HepG2 (cell line): ENCODE results near the gene CITED2. TPM values are rescaled to one million over a fixed set of nuclear protein-coding genes. Genes with fewer than 3 reads are reported as not detected.
A peak's percentile ranks its signal among the peaks of the same experiment; 100 is the strongest.

Experiments used
- ASH2L ChIP-seq: fragments of 300-600, 200-600 bp; sonication (generic); IDR thresholded peaks from 2 replicates; pipeline ENCODE4 v1.7.0; 2017; ENCODE audit warnings: low read depth, mild to moderate bottlenecking, moderate library complexity, mixed read lengths, low read length; ENCODE audit not compliant: insufficient read length
- DPF2 ChIP-seq: sonication (generic); formaldehyde crosslinking; IDR thresholded peaks from 2 replicates; pipeline ENCODE4 v1.4.0; 2020; ENCODE audit warnings: mild to moderate bottlenecking, low read depth, missing genetic modification reagents, borderline replicate concordance
- GATA4 ChIP-seq: sonication (generic); IDR thresholded peaks from 2 replicates; pipeline ENCODE4 v1.6.1; 2016; ENCODE audit warnings: antibody characterized with exemption, low read depth, borderline replicate concordance
- HOXD1 ChIP-seq: sonication (generic); formaldehyde crosslinking; IDR thresholded peaks from 2 replicates; pipeline ENCODE4 v1.5.0; 2020; ENCODE audit warnings: missing genetic modification reagents
- JUN ChIP-seq: sonication (generic); formaldehyde crosslinking; IDR thresholded peaks from 2 replicates; pipeline ENCODE4 v1.4.0; 2020; ENCODE audit warnings: mild to moderate bottlenecking, missing genetic modification reagents
- NR2C2 ChIP-seq: sonication (generic); formaldehyde crosslinking; IDR thresholded peaks from 2 replicates; pipeline ENCODE4 v1.4.0; 2020; ENCODE audit warnings: missing genetic modification reagents, mild to moderate bottlenecking, moderate library complexity, borderline replicate concordance
- RXRB ChIP-seq: IDR thresholded peaks from 2 replicates; pipeline ENCODE4 v1.6.1; 2016; ENCODE audit warnings: borderline replicate concordance, missing genetic modification reagents, missing compliant biosample characterization
- SP1 ChIP-seq, 2 experiments: fragments of 450-650 bp in 1 of 2; sonication (generic) in 1 of 2; formaldehyde crosslinking in 1 of 2; IDR thresholded peaks; 2 replicates each; pipeline versions ENCODE4 v1.4.0 to v1.6.1; 2016 to 2020; ENCODE audit warnings: missing genetic modification reagents in 1 of 2
- SP140L ChIP-seq: sonication (generic); formaldehyde crosslinking; IDR thresholded peaks from 2 replicates; pipeline ENCODE4 v1.4.0; 2020; ENCODE audit warnings: missing genetic modification reagents, borderline replicate concordance
- TBL1XR1 ChIP-seq: fragments of 150-350 bp; IDR thresholded peaks from 2 replicates; pipeline ENCODE4 v1.6.1; 2014; ENCODE audit warnings: borderline replicate concordance, low read length; ENCODE audit not compliant: partially characterized antibody
- TBX2 ChIP-seq: sonication (generic); formaldehyde crosslinking; IDR thresholded peaks from 2 replicates; pipeline ENCODE4 v1.5.0; 2020; ENCODE audit warnings: missing genetic modification reagents, mild to moderate bottlenecking, borderline replicate concordance
- ZFP41 ChIP-seq: sonication (generic); formaldehyde crosslinking; IDR thresholded peaks from 2 replicates; pipeline ENCODE4 v1.4.0; 2020; ENCODE audit warnings: mild to moderate bottlenecking, missing genetic modification reagents, borderline replicate concordance
- ZNF549 ChIP-seq: sonication (generic); formaldehyde crosslinking; IDR thresholded peaks from 2 replicates; pipeline ENCODE4 v1.5.0; 2020; ENCODE audit warnings: missing genetic modification reagents
- ZNF652 ChIP-seq: IDR thresholded peaks from 2 replicates; pipeline ENCODE4 v1.6.1; 2016; ENCODE audit warnings: low read depth, borderline replicate concordance
- ZNF816 ChIP-seq: sonication (generic); formaldehyde crosslinking; IDR thresholded peaks from 2 replicates; pipeline ENCODE4 v1.8.0; 2022; ENCODE audit warnings: missing genetic modification reagents, mild to moderate bottlenecking, borderline replicate concordance
- polyA plus RNA-seq, 8 experiments: library from polyadenylated mRNA; depleted of rRNA in 3 of 8; stranded (reverse) in 7 of 8; unstranded in 1 of 8; fragments of >200 nt; fragmentation: Illumina TruSeq in 4 of 8; extraction: Trizol in 4 of 8; gene quantifications; 2 replicates each; pipeline versions ENCODE4 v1.2.1 to v1.2.3, GENCODE V29; 2011 to 2016; ENCODE audit warnings: low read depth in 4 of 8, missing spikeins in 1 of 8, mixed read lengths in 1 of 8; ENCODE audit not compliant: insufficient read depth in 1 of 8
- total RNA-seq, 5 experiments: library from RNA; depleted of rRNA; stranded (reverse); fragments of >200 nt; fragmentation: Illumina TruSeq; extraction: Trizol; gene quantifications; 2 replicates each; pipeline ENCODE4 v1.2.3, GENCODE V29; 2016; ENCODE audit warnings: low read depth in 1 of 5
- TF ChIP-seq, protein P1 (sequence below), 2 experiments: IDR thresholded peaks; 2 replicates each; pipeline ENCODE4 v1.6.1; 2011 to 2012; ENCODE audit warnings: low read length in 2 of 2, borderline replicate concordance in 1 of 2, low read depth in 1 of 2, mild to moderate bottlenecking in 1 of 2, moderate library complexity in 1 of 2
- TF ChIP-seq, protein P2 (sequence below): sonication (generic); formaldehyde crosslinking; IDR thresholded peaks from 2 replicates; pipeline ENCODE4 v1.9.0; 2022; ENCODE audit warnings: low read depth, missing genetic modification reagents
- TF ChIP-seq, protein P3 (sequence below): sonication (generic); formaldehyde crosslinking; IDR thresholded peaks from 2 replicates; pipeline ENCODE4 v1.4.0; 2020; ENCODE audit warnings: missing genetic modification reagents
- TF ChIP-seq, protein P4 (sequence below): IDR thresholded peaks from 2 replicates; pipeline ENCODE4 v1.6.1; 2016; ENCODE audit warnings: low read depth, control low read depth

Gene CITED2
- total and polyA plus RNA-seq, 2 of the 13 experiments (the other 11 are each of a cell fraction or from before 2014, with no cell fraction given), result 17.6 to 57.2 TPM

DNA sequence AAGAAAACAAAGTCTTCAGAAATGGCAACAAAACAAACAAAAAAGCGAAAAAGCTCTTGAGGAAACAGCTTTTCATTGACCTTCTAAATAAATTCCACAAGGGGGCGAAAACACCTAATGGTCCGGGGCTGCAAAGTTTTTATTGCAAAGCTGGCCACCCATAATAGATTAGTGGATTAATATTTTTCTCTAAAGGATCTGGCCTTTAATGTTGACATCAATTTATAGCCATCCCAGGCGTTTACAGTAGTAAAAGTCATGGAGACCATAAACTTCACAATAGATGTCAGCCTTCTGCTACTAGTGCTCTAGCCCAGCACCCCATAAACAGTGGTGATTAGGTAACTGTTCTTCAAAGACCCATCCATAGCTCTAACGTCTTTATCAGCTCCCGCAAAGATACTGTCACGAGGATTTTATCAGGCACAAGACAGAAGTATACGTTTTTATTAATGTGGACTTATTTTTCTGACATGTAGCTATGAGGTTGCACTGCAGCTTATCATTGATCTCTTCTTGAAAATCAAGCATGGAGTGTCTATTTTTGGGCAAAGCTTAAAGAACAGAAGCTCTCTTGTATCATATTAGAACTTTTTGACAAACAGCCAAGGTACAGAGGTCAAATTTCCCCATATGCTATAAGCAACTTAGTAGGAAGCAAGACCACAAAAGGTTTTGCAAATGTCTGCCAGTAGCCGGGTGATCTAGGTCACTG lies 4.7 kb downstream of the CITED2 start (continued):
- TF ChIP-seq, protein P1, sequence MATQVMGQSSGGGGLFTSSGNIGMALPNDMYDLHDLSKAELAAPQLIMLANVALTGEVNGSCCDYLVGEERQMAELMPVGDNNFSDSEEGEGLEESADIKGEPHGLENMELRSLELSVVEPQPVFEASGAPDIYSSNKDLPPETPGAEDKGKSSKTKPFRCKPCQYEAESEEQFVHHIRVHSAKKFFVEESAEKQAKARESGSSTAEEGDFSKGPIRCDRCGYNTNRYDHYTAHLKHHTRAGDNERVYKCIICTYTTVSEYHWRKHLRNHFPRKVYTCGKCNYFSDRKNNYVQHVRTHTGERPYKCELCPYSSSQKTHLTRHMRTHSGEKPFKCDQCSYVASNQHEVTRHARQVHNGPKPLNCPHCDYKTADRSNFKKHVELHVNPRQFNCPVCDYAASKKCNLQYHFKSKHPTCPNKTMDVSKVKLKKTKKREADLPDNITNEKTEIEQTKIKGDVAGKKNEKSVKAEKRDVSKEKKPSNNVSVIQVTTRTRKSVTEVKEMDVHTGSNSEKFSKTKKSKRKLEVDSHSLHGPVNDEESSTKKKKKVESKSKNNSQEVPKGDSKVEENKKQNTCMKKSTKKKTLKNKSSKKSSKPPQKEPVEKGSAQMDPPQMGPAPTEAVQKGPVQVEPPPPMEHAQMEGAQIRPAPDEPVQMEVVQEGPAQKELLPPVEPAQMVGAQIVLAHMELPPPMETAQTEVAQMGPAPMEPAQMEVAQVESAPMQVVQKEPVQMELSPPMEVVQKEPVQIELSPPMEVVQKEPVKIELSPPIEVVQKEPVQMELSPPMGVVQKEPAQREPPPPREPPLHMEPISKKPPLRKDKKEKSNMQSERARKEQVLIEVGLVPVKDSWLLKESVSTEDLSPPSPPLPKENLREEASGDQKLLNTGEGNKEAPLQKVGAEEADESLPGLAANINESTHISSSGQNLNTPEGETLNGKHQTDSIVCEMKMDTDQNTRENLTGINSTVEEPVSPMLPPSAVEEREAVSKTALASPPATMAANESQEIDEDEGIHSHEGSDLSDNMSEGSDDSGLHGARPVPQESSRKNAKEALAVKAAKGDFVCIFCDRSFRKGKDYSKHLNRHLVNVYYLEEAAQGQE (IDR thresholded peaks at IDR 0.05; ENCODE audit: borderline replicate concordance in 1 of 2, low read depth in 1 of 2, low read length in 2 of 2), result no peak
- TF ChIP-seq TBX2 (CRISPR knock-in tag), result peak; percentile 39; the same call in 1 of the 2 replicates
- peak; percentile 63; the same call in 1 of the 2 replicates for TF ChIP-seq ZNF816 (CRISPR knock-in tag)
- no peak for TF ChIP-seq TBL1XR1
- peak; percentile 80; the same call in 1 of the 2 replicates for TF ChIP-seq SP140L
- TF ChIP-seq GATA4, result no peak
- no peak for TF ChIP-seq JUN (CRISPR knock-in tag)
- TF ChIP-seq, protein P2, sequence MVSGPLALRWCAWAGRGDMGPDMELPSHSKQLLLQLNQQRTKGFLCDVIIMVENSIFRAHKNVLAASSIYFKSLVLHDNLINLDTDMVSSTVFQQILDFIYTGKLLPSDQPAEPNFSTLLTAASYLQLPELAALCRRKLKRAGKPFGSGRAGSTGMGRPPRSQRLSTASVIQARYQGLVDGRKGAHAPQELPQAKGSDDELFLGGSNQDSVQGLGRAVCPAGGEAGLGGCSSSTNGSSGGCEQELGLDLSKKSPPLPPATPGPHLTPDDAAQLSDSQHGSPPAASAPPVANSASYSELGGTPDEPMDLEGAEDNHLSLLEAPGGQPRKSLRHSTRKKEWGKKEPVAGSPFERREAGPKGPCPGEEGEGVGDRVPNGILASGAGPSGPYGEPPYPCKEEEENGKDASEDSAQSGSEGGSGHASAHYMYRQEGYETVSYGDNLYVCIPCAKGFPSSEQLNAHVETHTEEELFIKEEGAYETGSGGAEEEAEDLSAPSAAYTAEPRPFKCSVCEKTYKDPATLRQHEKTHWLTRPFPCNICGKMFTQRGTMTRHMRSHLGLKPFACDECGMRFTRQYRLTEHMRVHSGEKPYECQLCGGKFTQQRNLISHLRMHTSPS, result no peak
- TF ChIP-seq NR2C2 (CRISPR knock-in tag), result no peak
- no peak for TF ChIP-seq HOXD1 (CRISPR knock-in tag)
- TF ChIP-seq, protein P3, sequence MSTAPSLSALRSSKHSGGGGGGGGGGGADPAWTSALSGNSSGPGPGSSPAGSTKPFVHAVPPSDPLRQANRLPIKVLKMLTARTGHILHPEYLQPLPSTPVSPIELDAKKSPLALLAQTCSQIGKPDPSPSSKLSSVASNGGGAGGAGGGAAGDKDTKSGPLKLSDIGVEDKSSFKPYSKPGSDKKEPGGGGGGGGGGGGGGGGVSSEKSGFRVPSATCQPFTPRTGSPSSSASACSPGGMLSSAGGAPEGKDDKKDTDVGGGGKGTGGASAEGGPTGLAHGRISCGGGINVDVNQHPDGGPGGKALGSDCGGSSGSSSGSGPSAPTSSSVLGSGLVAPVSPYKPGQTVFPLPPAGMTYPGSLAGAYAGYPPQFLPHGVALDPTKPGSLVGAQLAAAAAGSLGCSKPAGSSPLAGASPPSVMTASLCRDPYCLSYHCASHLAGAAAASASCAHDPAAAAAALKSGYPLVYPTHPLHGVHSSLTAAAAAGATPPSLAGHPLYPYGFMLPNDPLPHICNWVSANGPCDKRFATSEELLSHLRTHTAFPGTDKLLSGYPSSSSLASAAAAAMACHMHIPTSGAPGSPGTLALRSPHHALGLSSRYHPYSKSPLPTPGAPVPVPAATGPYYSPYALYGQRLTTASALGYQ (CRISPR knock-in tag), result no peak
- no peak for TF ChIP-seq SP1 (IDR thresholded peaks at IDR 0.05)
- no peak for TF ChIP-seq SP1 (CRISPR knock-in tag; IDR thresholded peaks at IDR 0.05)
- no peak for TF ChIP-seq ZNF549 (CRISPR knock-in tag)
- TF ChIP-seq DPF2 (CRISPR knock-in tag), result no peak
- TF ChIP-seq ZNF652 (CRISPR knock-in tag), result no peak
- peak; percentile 58 for TF ChIP-seq ASH2L
- TF ChIP-seq RXRB (CRISPR knock-in tag), result 0 out of 2 replicates have a peak, but pooled peaks have one; percentile 37
- TF ChIP-seq ZFP41 (CRISPR knock-in tag), result no peak
- TF ChIP-seq, protein P4, sequence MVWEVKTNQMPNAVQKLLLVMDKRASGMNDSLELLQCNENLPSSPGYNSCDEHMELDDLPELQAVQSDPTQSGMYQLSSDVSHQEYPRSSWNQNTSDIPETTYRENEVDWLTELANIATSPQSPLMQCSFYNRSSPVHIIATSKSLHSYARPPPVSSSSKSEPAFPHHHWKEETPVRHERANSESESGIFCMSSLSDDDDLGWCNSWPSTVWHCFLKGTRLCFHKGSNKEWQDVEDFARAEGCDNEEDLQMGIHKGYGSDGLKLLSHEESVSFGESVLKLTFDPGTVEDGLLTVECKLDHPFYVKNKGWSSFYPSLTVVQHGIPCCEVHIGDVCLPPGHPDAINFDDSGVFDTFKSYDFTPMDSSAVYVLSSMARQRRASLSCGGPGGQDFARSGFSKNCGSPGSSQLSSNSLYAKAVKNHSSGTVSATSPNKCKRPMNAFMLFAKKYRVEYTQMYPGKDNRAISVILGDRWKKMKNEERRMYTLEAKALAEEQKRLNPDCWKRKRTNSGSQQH (CRISPR knock-in tag), result no peak
